Osteoblast (primary cell): ENCODE results near the gene ELF1. TPM values are rescaled to one million over a fixed set of nuclear protein-coding genes. Genes with fewer than 3 reads are reported as not detected.
A peak's percentile ranks its signal among the peaks of the same experiment; 100 is the strongest.

Experiments used
- DNase-seq: peaks from one replicate; pipeline ENCODE4 v3.0.0; 2011; ENCODE audit warnings: low spot score, mixed read lengths; ENCODE audit not compliant: insufficient read length; ENCODE audit errors: missing footprints
- H2AFZ ChIP-seq: 2 replicates; pipeline ENCODE4 v1.6.0; 2011; ENCODE audit warnings: mild to moderate bottlenecking, low read length
- H3K27ac ChIP-seq: 2 replicates; pipeline ENCODE4 v1.5.1; 2011; ENCODE audit warnings: mild to moderate bottlenecking, low read depth, low read length, moderate library complexity
- H3K27me3 ChIP-seq: 2 replicates; pipeline ENCODE4 v1.6.0; 2012; ENCODE audit warnings: mild to moderate bottlenecking, control low read depth, inconsistent platforms, low read length, moderate library complexity; ENCODE audit not compliant: insufficient read depth
- H3K36me3 ChIP-seq: 2 replicates; pipeline ENCODE4 v1.5.1; 2011; ENCODE audit warnings: mild to moderate bottlenecking, low read length, control low read depth, moderate library complexity; ENCODE audit not compliant: insufficient read depth
- H3K4me1 ChIP-seq: 2 replicates; pipeline ENCODE4 v1.5.1; 2011; ENCODE audit warnings: mild to moderate bottlenecking, low read length, control low read depth, moderate library complexity; ENCODE audit not compliant: insufficient read depth
- H3K4me2 ChIP-seq: 2 replicates; pipeline ENCODE4 v1.6.0; 2011; ENCODE audit warnings: mild to moderate bottlenecking, low read length; ENCODE audit not compliant: insufficient read depth
- H3K4me3 ChIP-seq: fragments of 200-600 bp; sonication (generic); 3 replicates; pipeline ENCODE4 v1.5.1; 2012; ENCODE audit warnings: mild to moderate bottlenecking, low read length, inconsistent platforms; ENCODE audit not compliant: insufficient read depth
- H3K79me2 ChIP-seq: 2 replicates; pipeline ENCODE4 v1.6.0; 2012; ENCODE audit warnings: mild to moderate bottlenecking, low read length, control low read depth, inconsistent platforms; ENCODE audit not compliant: insufficient read depth
- H3K9me3 ChIP-seq: 2 replicates; pipeline ENCODE4 v1.5.1; 2011; ENCODE audit warnings: low read depth, low read length, control low read depth
- H4K20me1 ChIP-seq: 2 replicates; pipeline ENCODE4 v1.6.0; 2012; ENCODE audit warnings: mild to moderate bottlenecking, low read length, control low read depth; ENCODE audit not compliant: insufficient read depth
- total RNA-seq: library from RNA; depleted of rRNA; stranded (reverse); fragments of >200 nt; gene quantifications from 2 replicates; pipeline ENCODE4 v1.2.3, GENCODE V29; 2012
- TF ChIP-seq, protein P1 (sequence below): IDR thresholded peaks from 2 replicates; pipeline ENCODE4 v1.5.1; 2011; ENCODE audit warnings: mild to moderate bottlenecking, low read depth, low read length, moderate library complexity; ENCODE audit errors: extremely low read depth

ELF1 gene
- total RNA-seq, 1 donor: 63.0 TPM

DNA sequence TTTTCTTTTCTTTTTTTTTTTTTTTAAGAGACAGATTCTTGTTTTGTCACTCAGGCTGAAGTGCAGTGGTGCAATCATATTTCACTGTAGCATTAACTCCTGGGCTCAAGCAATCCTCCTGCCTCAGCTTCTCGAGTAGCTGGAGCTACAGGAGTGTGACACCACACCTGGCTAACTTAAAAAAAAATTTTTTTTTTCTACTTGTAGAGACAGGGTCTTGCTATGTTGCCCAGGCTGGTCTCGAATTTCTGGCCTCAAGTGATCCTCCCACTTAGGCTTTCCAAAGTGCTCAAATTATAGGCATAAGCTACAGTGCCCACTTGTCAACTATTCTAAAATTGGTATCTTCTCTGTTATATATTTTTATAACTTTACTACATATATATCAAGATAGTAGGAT, 6.6 kb downstream of the ELF1 start:
- H3K27me3 ChIP-seq: no peaks in the 10 kb centered on the region
- no peak overlapping the region for H3K4me2 ChIP-seq
- peaks cover 24% of the 10 kb centered on the region for H4K20me1 ChIP-seq
- no peak overlapping the region for H3K4me3 ChIP-seq
- no peak for DNase-seq
- peaks cover 2% of the 10 kb centered on the region for H3K36me3 ChIP-seq
- no peak overlapping the region for H2AFZ ChIP-seq
- no peak overlapping the region for H3K27ac ChIP-seq
- peaks cover 13% of the 10 kb centered on the region for H3K4me1 ChIP-seq
- TF ChIP-seq, protein P1, sequence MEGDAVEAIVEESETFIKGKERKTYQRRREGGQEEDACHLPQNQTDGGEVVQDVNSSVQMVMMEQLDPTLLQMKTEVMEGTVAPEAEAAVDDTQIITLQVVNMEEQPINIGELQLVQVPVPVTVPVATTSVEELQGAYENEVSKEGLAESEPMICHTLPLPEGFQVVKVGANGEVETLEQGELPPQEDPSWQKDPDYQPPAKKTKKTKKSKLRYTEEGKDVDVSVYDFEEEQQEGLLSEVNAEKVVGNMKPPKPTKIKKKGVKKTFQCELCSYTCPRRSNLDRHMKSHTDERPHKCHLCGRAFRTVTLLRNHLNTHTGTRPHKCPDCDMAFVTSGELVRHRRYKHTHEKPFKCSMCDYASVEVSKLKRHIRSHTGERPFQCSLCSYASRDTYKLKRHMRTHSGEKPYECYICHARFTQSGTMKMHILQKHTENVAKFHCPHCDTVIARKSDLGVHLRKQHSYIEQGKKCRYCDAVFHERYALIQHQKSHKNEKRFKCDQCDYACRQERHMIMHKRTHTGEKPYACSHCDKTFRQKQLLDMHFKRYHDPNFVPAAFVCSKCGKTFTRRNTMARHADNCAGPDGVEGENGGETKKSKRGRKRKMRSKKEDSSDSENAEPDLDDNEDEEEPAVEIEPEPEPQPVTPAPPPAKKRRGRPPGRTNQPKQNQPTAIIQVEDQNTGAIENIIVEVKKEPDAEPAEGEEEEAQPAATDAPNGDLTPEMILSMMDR: no peak
- no peaks in the 10 kb centered on the region for H3K9me3 ChIP-seq
- H3K79me2 ChIP-seq: peaks cover 63% of the 10 kb centered on the region

DNA sequence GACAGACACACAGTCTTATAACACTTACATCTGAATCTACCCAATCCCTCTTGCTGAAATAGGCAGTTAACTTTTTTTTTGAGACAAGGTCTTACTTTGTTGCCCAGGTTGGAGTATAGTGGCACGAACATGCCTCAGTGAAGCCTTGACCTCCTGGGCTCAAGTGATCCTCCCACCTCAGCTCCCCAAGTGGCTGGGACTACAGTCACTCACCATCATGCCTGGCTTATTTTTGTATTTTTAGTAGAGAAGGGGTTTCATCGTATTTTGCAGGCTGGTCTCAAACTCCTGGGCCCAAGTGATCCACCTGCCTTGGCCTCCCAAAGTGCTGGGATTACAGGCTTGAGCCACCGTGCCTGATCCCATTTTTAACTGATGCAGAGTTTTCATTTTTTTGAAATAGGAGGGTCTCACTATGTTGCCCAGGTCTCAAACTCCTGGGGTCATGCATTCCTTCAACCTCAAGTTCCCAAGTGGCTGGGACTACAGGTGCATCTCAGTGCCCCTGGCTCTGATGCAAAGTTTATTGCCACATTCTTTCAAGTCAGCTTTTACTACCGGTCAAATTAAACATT, 7.6 kb downstream of the ELF1 start:
- DNase-seq: no peak
- TF ChIP-seq, protein P1: no peak
- Histone ChIP-seq H3K9me3 (no peaks in the 10 kb centered on the region), H3K4me2 (no peak overlapping the region), H3K27ac (no peak overlapping the region), H3K79me2 (peaks cover 64% of the 10 kb centered on the region), H3K4me1 (peaks cover 15% of the 10 kb centered on the region), H4K20me1 (peaks cover 31% of the 10 kb centered on the region), H2AFZ (no peak overlapping the region), H3K27me3 (no peaks in the 10 kb centered on the region), H3K36me3 (peaks cover 2% of the 10 kb centered on the region), H3K4me3 (no peak overlapping the region)

DNA sequence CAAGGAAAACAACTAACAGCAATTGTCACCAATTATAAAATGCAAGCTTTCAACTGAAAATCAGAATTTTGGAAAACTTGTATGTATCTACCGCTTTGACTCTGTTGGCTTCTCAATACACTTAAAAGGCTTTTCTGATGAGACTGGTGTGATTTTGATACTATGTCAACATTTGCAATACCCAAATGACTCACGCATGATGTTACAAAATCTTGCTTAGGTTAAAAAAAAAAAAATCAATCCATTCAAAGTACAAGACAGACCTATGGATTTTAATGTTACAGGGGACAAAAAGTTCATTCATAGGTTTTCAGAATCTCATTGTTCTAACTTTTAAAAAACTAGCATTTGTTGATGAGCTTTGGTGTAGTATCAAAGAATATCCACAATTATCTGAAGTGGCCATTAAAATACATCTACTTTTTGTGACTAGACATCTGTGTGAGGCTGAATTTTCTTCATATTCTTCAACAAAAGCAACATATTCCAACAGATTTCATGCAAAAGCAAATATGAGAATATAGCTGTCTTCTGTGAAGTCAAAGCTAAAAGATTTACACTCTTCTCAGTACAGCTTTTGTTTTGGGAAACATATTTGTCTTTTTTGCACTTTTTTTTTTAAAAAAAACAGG, 10.7 kb downstream of the ELF1 start:
- no peak overlapping the region for H2AFZ ChIP-seq
- H3K36me3 ChIP-seq: peaks cover 2% of the 10 kb centered on the region
- no peak for DNase-seq
- H3K4me2 ChIP-seq: peak overlapping the region; percentile 53
- TF ChIP-seq, protein P1: no peak
- H3K27me3 ChIP-seq: no peaks in the 10 kb centered on the region
- peaks cover 15% of the 10 kb centered on the region for H3K4me1 ChIP-seq
- H3K4me3 ChIP-seq: no peak overlapping the region
- H3K79me2 ChIP-seq: peaks cover 63% of the 10 kb centered on the region
- peak overlapping the region; percentile 73 for H3K27ac ChIP-seq
- H4K20me1 ChIP-seq: peaks cover 38% of the 10 kb centered on the region
- no peaks in the 10 kb centered on the region for H3K9me3 ChIP-seq

DNA sequence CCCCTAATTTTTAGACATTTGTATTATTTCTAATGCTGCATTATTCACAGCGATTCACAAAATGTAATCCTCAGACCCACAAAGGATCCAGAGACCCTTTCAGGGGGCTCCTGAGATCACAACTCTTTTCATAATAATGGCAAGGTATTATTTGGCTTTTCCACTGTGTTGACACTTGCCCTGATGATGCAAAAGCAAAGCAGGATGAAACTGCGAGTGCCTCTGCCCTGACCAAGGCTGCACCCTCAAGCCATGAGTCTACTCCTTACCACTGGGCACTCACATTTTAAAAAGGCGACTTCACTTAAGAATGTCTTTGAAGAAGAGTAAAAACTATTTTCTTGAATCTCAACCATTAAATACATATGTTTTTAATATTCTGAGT, 11.4 kb downstream of the ELF1 start:
- H3K4me3 ChIP-seq: no peak overlapping the region
- TF ChIP-seq, protein P1: no peak
- H3K4me1 ChIP-seq: peaks cover 15% of the 10 kb centered on the region
- H4K20me1 ChIP-seq: peaks cover 31% of the 10 kb centered on the region
- H3K27me3 ChIP-seq: no peaks in the 10 kb centered on the region
- DNase-seq: no peak
- no peaks in the 10 kb centered on the region for H3K36me3 ChIP-seq
- H3K79me2 ChIP-seq: peaks cover 61% of the 10 kb centered on the region
- H3K27ac ChIP-seq: peak overlapping the region; percentile 73
- H2AFZ ChIP-seq: no peak overlapping the region
- H3K9me3 ChIP-seq: no peaks in the 10 kb centered on the region
- peak overlapping the region; percentile 53 for H3K4me2 ChIP-seq
